Stomach smooth muscle (tissue), 2 donors: ENCODE data around the gene SFRP4.
A peak's percentile ranks its signal among the peaks of the same experiment; 100 is the strongest.

Source experiments
- H3K27ac ChIP-seq: one replicate; pipeline ENCODE4 v1.7.0; 2013; ENCODE audit warnings: mild to moderate bottlenecking, low read length, inconsistent platforms
- H3K27me3 ChIP-seq, 2 donors: one replicate each; pipeline ENCODE4 v1.7.0; 2013; ENCODE audit warnings: low read length in 2 of 2; ENCODE audit not compliant: insufficient read depth in 2 of 2, control insufficient read depth in 1 of 2
- H3K36me3 ChIP-seq, 2 donors: one replicate each; pipeline ENCODE4 v1.7.0; 2013; ENCODE audit warnings: low read length in 2 of 2; ENCODE audit not compliant: control insufficient read depth in 2 of 2, insufficient read depth in 2 of 2
- H3K4me1 ChIP-seq: one replicate; pipeline ENCODE4 v1.7.0; 2013; ENCODE audit warnings: low read length; ENCODE audit not compliant: control insufficient read depth, insufficient read depth
- H3K4me3 ChIP-seq, 2 donors: one replicate each; pipeline ENCODE4 v1.7.0; 2013; ENCODE audit warnings: low read length in 2 of 2
- H3K9ac ChIP-seq, 2 donors: one replicate each; pipeline ENCODE4 v1.7.0; 2013; ENCODE audit warnings: low read length in 2 of 2, mild to moderate bottlenecking in 1 of 2
- H3K9me3 ChIP-seq, 2 donors: one replicate each; pipeline ENCODE4 v1.7.0; 2013; ENCODE audit warnings: low read length in 2 of 2; ENCODE audit not compliant: control insufficient read depth in 2 of 2
- donor health status: healthy.
- donor health status: Pancreatic carcinoma.

The SFRP4 gene

GRCh38 chr7:37945336-37945735, 28.7 kb upstream of the SFRP4 start:
- H3K4me3 ChIP-seq = no peak overlapping the region
- H3K27ac ChIP-seq = no peak overlapping the region
- H3K36me3 ChIP-seq = no peaks in the 10 kb centered on the region
- no peaks in the 10 kb centered on the region for H3K27me3 ChIP-seq
- H3K9me3 ChIP-seq = no peaks in the 10 kb centered on the region
- no peak overlapping the region for H3K9ac ChIP-seq
- H3K4me1 ChIP-seq = no peaks in the 10 kb centered on the region

GRCh38 chr7:37944737-37945054, 28.1 kb upstream of the SFRP4 start:
- no peak overlapping the region for H3K27ac ChIP-seq
- no peak overlapping the region for H3K9ac ChIP-seq
- no peaks in the 10 kb centered on the region for H3K9me3 ChIP-seq
- H3K27me3 ChIP-seq = no peaks in the 10 kb centered on the region
- H3K4me1 ChIP-seq = no peaks in the 10 kb centered on the region
- H3K36me3 ChIP-seq = no peaks in the 10 kb centered on the region
- H3K4me3 ChIP-seq = no peak overlapping the region

- no peaks in the 10 kb centered on the region for H3K27me3 ChIP-seq
- H3K27ac ChIP-seq = peak overlapping the region; percentile 7
- no peaks in the 10 kb centered on the region for H3K9me3 ChIP-seq
- no peak overlapping the region for H3K9ac ChIP-seq
- H3K4me3 ChIP-seq = no peak overlapping the region
- no peaks in the 10 kb centered on the region for H3K36me3 ChIP-seq
- no peaks in the 10 kb centered on the region for H3K4me1 ChIP-seq
These were observed 27.5 kb upstream of the SFRP4 start for GRCh38 chr7:37943905-37944736.

- no peak overlapping the region for H3K4me3 ChIP-seq
- H3K9me3 ChIP-seq = peaks cover 0 to 5% of the 10 kb centered on the region in 2 donors
- no peak overlapping the region for H3K9ac ChIP-seq
- H3K27me3 ChIP-seq = no peaks in the 10 kb centered on the region
- no peaks in the 10 kb centered on the region for H3K4me1 ChIP-seq
- peak overlapping the region; percentile 11 for H3K27ac ChIP-seq
- no peaks in the 10 kb centered on the region for H3K36me3 ChIP-seq
These were observed 26.5 kb upstream of the SFRP4 start for GRCh38 chr7:37942934-37943610.

DNA sequence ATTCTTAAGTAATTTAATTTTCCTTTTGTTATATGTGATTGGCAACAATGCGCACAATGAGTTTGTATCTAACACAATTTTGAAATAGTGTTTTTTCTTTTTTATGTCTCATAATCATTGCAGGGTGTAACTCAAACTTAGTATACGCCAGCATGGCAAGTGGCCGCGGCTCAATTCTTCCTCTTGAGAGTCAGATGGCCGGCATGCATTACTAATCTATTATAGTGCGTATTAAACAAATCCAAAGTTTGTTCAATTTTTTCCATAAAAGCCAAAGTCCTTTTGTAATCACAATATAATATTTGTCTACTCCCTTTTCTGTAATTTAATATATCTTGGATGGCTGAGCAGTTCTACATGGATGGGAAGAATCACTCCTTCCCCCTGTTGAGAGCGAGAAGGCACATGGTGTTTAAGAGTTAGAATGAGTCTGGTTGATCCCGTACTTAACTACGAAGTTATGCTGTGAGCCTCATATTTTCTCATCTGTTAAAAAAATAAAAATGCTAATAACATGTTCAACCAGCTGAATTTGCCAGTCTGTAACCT, 16.5 kb upstream of the SFRP4 start:
- Histone ChIP-seq H3K27me3 (no peaks in the 10 kb centered on the region), H3K9ac (no peak overlapping the region), H3K9me3 (no peaks in the 10 kb centered on the region), H3K4me1 (no peaks in the 10 kb centered on the region), H3K4me3 (no peak overlapping the region), H3K36me3 (no peaks in the 10 kb centered on the region), H3K27ac (no peak overlapping the region)

GRCh38 chr7:37932543-37932942, 15.9 kb upstream of the SFRP4 start:
- Histone ChIP-seq H3K4me3 (no peak overlapping the region), H3K4me1 (no peaks in the 10 kb centered on the region), H3K9ac (no peak overlapping the region), H3K36me3 (no peaks in the 10 kb centered on the region), H3K27me3 (no peaks in the 10 kb centered on the region), H3K9me3 (no peaks in the 10 kb centered on the region), H3K27ac (no peak overlapping the region)

GRCh38 chr7:37930226-37930948, 13.8 kb upstream of the SFRP4 start:
- peaks cover 0 to 7% of the 10 kb centered on the region in 2 donors for H3K9me3 ChIP-seq
- H3K27ac ChIP-seq = no peak overlapping the region
- no peak overlapping the region for H3K4me3 ChIP-seq
- H3K4me1 ChIP-seq = no peaks in the 10 kb centered on the region
- H3K27me3 ChIP-seq = no peaks in the 10 kb centered on the region
- no peaks in the 10 kb centered on the region for H3K36me3 ChIP-seq
- no peak overlapping the region for H3K9ac ChIP-seq

DNA sequence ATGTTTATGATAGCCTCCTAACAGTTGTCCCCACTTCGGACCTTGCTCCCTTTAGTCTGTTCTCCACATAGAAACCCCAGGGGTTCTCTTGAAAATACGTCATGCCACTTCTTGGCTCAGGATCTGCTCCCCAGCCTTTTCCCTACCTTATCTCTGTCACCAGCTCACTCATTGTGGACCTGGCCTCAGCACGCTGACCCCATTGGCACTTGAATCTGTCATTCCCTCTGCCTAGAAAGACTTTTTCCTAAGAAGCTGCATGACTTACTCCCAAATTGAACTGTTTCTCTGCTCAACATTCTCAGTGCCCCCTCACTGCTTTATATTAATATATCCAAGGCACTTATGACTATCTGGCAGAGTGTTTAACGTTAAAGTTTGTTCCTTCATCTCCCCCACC, 12.3 kb upstream of the SFRP4 start:
- H3K4me3 ChIP-seq = no peak overlapping the region
- H3K36me3 ChIP-seq = no peaks in the 10 kb centered on the region
- H3K9me3 ChIP-seq = peaks cover 0 to 8% of the 10 kb centered on the region in 2 donors
- no peak overlapping the region for H3K9ac ChIP-seq
- H3K4me1 ChIP-seq = no peaks in the 10 kb centered on the region
- peaks cover 0 to 3% of the 10 kb centered on the region in 2 donors for H3K27me3 ChIP-seq
- no peak overlapping the region for H3K27ac ChIP-seq

DNA sequence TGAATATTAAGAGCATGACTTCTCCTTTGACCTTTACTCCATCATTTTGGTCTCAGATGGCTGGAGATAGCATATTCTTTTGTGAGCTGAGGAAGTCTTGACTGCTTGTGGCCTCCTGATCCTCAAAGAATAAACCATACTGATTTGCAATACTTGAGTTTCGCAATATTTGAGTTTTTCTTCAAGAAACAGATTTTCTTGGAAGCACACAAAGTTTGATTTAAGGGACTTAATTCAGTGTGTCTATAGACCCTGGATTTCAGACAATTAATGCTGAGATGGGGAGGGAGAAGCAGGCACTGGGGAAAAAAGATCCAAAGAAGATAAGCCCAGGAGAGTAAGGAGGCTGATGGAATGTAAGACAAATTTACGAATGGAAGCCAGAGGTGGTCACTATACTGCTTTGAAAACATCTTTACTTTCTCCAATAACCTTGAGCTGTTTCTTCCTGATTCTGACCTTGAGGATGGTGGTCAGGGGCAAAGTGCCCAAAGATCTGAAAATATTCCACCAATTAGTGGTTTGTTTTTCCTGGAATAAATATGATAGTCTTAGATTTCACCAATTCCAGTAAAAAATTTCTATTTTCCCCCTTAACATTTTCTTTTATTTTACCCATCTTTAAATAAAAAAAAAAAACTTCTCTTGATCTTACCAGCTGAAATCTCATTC, 11.3 kb upstream of the SFRP4 start:
- Histone ChIP-seq H3K27me3 (peaks cover under 1 to 3% of the 10 kb centered on the region in 2 donors), H3K9ac (no peak overlapping the region), H3K4me3 (no peak overlapping the region), H3K9me3 (peaks cover 0 to 8% of the 10 kb centered on the region in 2 donors), H3K27ac (no peak overlapping the region), H3K36me3 (no peaks in the 10 kb centered on the region), H3K4me1 (no peaks in the 10 kb centered on the region)

- H3K9ac ChIP-seq = no peak overlapping the region
- H3K4me3 ChIP-seq = no peak overlapping the region
- no peak overlapping the region for H3K27ac ChIP-seq
- H3K9me3 ChIP-seq = peaks cover 0 to 8% of the 10 kb centered on the region in 2 donors
- H3K36me3 ChIP-seq = no peaks in the 10 kb centered on the region
- H3K27me3 ChIP-seq = peaks cover 6 to 11% of the 10 kb centered on the region in 2 donors
- H3K4me1 ChIP-seq = peaks cover 3% of the 10 kb centered on the region
These were observed 9.0 kb upstream of the SFRP4 start for GRCh38 chr7:37925620-37926019.
